Colonic mucosa (tissue), 4 donors: ENCODE data around the gene FGFR2. TPM values are rescaled to one million over a fixed set of nuclear protein-coding genes. Genes with fewer than 3 reads are reported as not detected.

ENCODE experiments used
- DNase-seq: peaks from one replicate; pipeline ENCODE4 v3.0.0-alpha.2; 2020
- H3K27ac ChIP-seq: fragments of 200-600 bp; one replicate; pipeline ENCODE4 v1.8.0; 2021
- H3K27me3 ChIP-seq: fragments of 200-600 bp; one replicate; pipeline ENCODE4 v1.8.0; 2021
- H3K36me3 ChIP-seq: fragments of 200-600 bp; one replicate; pipeline ENCODE4 v1.8.0; 2021
- H3K4me1 ChIP-seq: fragments of 200-600 bp; one replicate; pipeline ENCODE4 v1.8.0; 2021; ENCODE audit warnings: mild to moderate bottlenecking
- H3K4me3 ChIP-seq: fragments of 200-600 bp; one replicate; pipeline ENCODE4 v1.8.0; 2021
- H3K9ac ChIP-seq, 2 donors: one replicate each; pipeline ENCODE4 v1.7.0; 2013; ENCODE audit warnings: control low read depth in 2 of 2, low read depth in 2 of 2, low read length in 2 of 2
- H3K9me3 ChIP-seq: fragments of 200-600 bp; one replicate; pipeline ENCODE4 v1.8.0; 2021
- intact Hi-C: fragments of 100-400 bp; cut with DNase I; formaldehyde crosslinking; loops from one replicate; pipeline ENCODE4 v1.14.1; 2022
- total RNA-seq, 2 donors: library from RNA; stranded (reverse); fragmentation: NEBNext Ultra II Directional in 1 of 2; extraction: Animal tissue kit (Norgen Biotek cat#: 25700) in 1 of 2; gene quantifications; one replicate each; pipeline ENCODE4 v1.2.1, GENCODE V29; 2021
- TF ChIP-seq, protein P1 (sequence below): fragments of 200-600 bp; IDR thresholded peaks from one replicate; pipeline ENCODE4 v1.8.0; 2022; ENCODE audit warnings: antibody characterized with exemption, mild to moderate bottlenecking
- donor health status: healthy.
- donor health status: DM: no; HTN: no; CAD: no.
- donor health status: DM: no; HTN: no; CAD: no.

The FGFR2 gene
- total RNA-seq, 2 donors from 2014 or later, result 25.6 to 40.9 TPM

DNA sequence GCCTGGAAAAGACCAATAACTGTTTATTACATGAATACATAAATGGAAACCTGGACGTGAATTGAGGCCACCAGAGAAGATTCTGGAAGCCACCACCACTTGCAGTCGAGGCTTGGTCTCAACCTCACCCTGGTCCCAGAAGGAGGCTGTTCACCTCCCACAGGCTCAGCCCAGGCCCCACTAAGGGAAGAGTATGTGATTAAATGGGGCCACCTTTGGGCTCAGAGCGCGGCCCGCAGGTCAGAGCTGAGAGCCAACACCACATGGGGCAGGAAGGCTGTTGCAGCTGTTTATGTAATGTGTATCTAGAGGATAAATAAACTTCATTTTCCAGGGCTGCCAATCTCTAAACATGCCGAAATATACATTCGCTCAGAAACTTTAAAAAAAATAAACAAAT lies 17.6 kb upstream of the FGFR2 start:
- no peak for DNase-seq
- no peaks in the 10 kb centered on the region for H3K36me3 ChIP-seq
- H3K9me3 ChIP-seq, result no peaks in the 10 kb centered on the region
- no peaks in the 10 kb centered on the region for H3K4me1 ChIP-seq
- TF ChIP-seq, protein P1, sequence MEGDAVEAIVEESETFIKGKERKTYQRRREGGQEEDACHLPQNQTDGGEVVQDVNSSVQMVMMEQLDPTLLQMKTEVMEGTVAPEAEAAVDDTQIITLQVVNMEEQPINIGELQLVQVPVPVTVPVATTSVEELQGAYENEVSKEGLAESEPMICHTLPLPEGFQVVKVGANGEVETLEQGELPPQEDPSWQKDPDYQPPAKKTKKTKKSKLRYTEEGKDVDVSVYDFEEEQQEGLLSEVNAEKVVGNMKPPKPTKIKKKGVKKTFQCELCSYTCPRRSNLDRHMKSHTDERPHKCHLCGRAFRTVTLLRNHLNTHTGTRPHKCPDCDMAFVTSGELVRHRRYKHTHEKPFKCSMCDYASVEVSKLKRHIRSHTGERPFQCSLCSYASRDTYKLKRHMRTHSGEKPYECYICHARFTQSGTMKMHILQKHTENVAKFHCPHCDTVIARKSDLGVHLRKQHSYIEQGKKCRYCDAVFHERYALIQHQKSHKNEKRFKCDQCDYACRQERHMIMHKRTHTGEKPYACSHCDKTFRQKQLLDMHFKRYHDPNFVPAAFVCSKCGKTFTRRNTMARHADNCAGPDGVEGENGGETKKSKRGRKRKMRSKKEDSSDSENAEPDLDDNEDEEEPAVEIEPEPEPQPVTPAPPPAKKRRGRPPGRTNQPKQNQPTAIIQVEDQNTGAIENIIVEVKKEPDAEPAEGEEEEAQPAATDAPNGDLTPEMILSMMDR, result no peak
- no peak overlapping the region for H3K9ac ChIP-seq
- intact Hi-C loops, result loop anchor here (10.0 kb wide), 1 partner anchor 119 kb away; no protein-coding TSS in a partner anchor
- no peak overlapping the region for H3K4me3 ChIP-seq
- H3K27me3 ChIP-seq, result no peaks in the 10 kb centered on the region
- H3K27ac ChIP-seq, result no peak overlapping the region

- Histone ChIP-seq H3K27ac (no peak overlapping the region), H3K4me3 (no peak overlapping the region), H3K36me3 (no peaks in the 10 kb centered on the region), H3K9me3 (no peaks in the 10 kb centered on the region), H3K27me3 (no peaks in the 10 kb centered on the region), H3K9ac (no peak overlapping the region), H3K4me1 (no peaks in the 10 kb centered on the region)
- TF ChIP-seq, protein P1, result no peak
- intact Hi-C loops, result loop anchor here (10.0 kb wide), 1 partner anchor 119 kb away; no protein-coding TSS in a partner anchor
- DNase-seq, result no peak
Observed at GRCh38 chr10:121615435-121615793, 17.2 kb upstream of the FGFR2 start.

GRCh38 chr10:121614613-121615434 lies 16.6 kb upstream of the FGFR2 start:
- Histone ChIP-seq H3K9me3 (no peaks in the 10 kb centered on the region), H3K36me3 (no peaks in the 10 kb centered on the region), H3K27me3 (no peaks in the 10 kb centered on the region), H3K27ac (no peak overlapping the region), H3K4me3 (no peak overlapping the region), H3K4me1 (no peaks in the 10 kb centered on the region), H3K9ac (no peak overlapping the region)
- no peak for DNase-seq
- intact Hi-C loops, result loop anchor here (5.0 to 10.0 kb wide), 2 partner anchors 120 to 668 kb away; no protein-coding TSS in a partner anchor
- TF ChIP-seq, protein P1, result no peak

- intact Hi-C loops, result loop anchor here (5.0 to 10.0 kb wide), 2 partner anchors 121 to 666 kb away; no protein-coding TSS in a partner anchor
- H3K9ac ChIP-seq, result no peak overlapping the region
- no peak overlapping the region for H3K4me3 ChIP-seq
- peak; percentile 36 for DNase-seq
- TF ChIP-seq, protein P1, result no peak
- H3K27me3 ChIP-seq, result no peaks in the 10 kb centered on the region
- no peaks in the 10 kb centered on the region for H3K9me3 ChIP-seq
- H3K36me3 ChIP-seq, result no peaks in the 10 kb centered on the region
- H3K4me1 ChIP-seq, result no peaks in the 10 kb centered on the region
- no peak overlapping the region for H3K27ac ChIP-seq
Observed at GRCh38 chr10:121613456-121613855, 15.2 kb upstream of the FGFR2 start.

DNA sequence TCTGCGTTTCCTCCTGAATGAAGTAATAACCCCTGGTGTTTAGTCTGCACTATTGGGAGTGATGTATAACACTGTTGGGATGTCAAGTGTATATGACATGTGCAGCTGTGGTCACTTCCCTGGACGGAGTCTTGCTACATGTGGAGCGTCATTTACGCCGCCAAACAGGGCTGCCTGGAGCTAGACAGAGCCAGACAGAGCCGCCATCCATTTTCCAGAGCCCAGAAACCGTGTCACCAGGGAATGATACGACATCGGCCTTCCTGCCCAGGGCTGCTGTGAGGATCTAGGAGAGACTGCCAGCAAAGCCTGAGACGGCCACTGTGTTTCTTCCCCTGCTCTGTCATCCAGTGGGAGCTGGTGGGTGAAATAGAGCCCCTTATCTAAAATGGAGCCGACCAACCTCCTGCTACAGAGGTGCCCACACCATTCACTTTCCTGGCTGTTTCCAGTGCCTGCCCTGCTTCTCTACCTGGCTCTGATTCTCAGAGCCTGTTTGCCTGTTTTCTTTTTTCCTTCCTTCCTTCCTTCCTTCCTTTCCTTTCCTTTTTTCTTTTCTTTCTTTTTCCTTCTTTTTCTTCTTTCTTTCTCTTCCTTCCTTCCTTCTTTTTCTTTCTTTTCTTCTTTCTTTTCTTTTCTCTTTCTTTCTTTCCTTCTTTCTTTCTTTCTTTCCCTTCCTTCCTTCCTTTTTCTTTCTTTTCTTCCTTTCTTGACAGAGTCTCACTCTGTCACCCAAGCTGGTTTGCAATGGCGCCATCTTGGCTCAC lies 13.3 kb upstream of the FGFR2 start:
- H3K9me3 ChIP-seq, result no peaks in the 10 kb centered on the region
- no peak overlapping the region for H3K27ac ChIP-seq
- no peak overlapping the region for H3K4me3 ChIP-seq
- no peaks in the 10 kb centered on the region for H3K4me1 ChIP-seq
- no peaks in the 10 kb centered on the region for H3K27me3 ChIP-seq
- TF ChIP-seq, protein P1, result no peak
- H3K9ac ChIP-seq, result no peak overlapping the region
- intact Hi-C loops, result loop anchor here (5.0 to 10.0 kb wide), 2 partner anchors 123 to 664 kb away; no protein-coding TSS in a partner anchor
- no peaks in the 10 kb centered on the region for H3K36me3 ChIP-seq
- DNase-seq, result no peak
